Mesendoderm (in vitro differentiated cells): Measurements from ENCODE around the gene PPP2R5E.

Experiments used
- DNase-seq: peaks from one replicate; pipeline ENCODE4 v3.0.0; 2013
- H2AK5ac ChIP-seq: 2 replicates; pipeline ENCODE4 v1.6.1; 2013; ENCODE audit warnings: low read length, inconsistent platforms
- H2BK120ac ChIP-seq: 2 replicates; pipeline ENCODE4 v1.6.1; 2013; ENCODE audit warnings: low read depth, mild to moderate bottlenecking, low read length, moderate library complexity, mixed read lengths
- H2BK15ac ChIP-seq: replicated peaks from 2 replicates; pipeline ENCODE4 v1.6.1; 2013; ENCODE audit warnings: low read depth, mild to moderate bottlenecking, moderate library complexity
- H2BK5ac ChIP-seq: 2 replicates; pipeline ENCODE4 v1.6.1; 2013; ENCODE audit warnings: low read length, inconsistent platforms
- H3K18ac ChIP-seq: 2 replicates; pipeline ENCODE4 v1.6.1; 2013; ENCODE audit warnings: mild to moderate bottlenecking, low read length, mixed read lengths
- H3K23ac ChIP-seq: one replicate; pipeline ENCODE4 v1.6.1; 2013; ENCODE audit warnings: low read length
- H3K27ac ChIP-seq: 2 replicates; pipeline ENCODE4 v1.5.1; 2013; ENCODE audit warnings: low read depth, mild to moderate bottlenecking, inconsistent platforms, low read length, moderate library complexity
- H3K27me3 ChIP-seq: 2 replicates; pipeline ENCODE4 v1.6.1; 2013; ENCODE audit warnings: low read length, control low read depth, mild to moderate bottlenecking, inconsistent platforms; ENCODE audit not compliant: insufficient read depth, poor library complexity
- H3K36me3 ChIP-seq: 2 replicates; pipeline ENCODE4 v1.6.1; 2013; ENCODE audit warnings: low read length, inconsistent platforms; ENCODE audit not compliant: control insufficient read depth, insufficient read depth
- H3K4ac ChIP-seq: one replicate; pipeline ENCODE4 v1.6.1; 2013; ENCODE audit warnings: low read depth, mild to moderate bottlenecking, low read length, moderate library complexity
- H3K4me1 ChIP-seq: 2 replicates; pipeline ENCODE4 v1.6.1; 2013; ENCODE audit warnings: low read depth, low read length, inconsistent platforms; ENCODE audit not compliant: control insufficient read depth
- H3K4me2 ChIP-seq: 2 replicates; pipeline ENCODE4 v1.6.1; 2013; ENCODE audit warnings: low read length
- H3K4me3 ChIP-seq: 2 replicates; pipeline ENCODE4 v1.5.1; 2013; ENCODE audit warnings: mild to moderate bottlenecking, low read length
- H3K56ac ChIP-seq: one replicate; pipeline ENCODE4 v1.6.1; 2013; ENCODE audit warnings: low read length
- H3K79me1 ChIP-seq: 2 replicates; pipeline ENCODE4 v1.6.1; 2013; ENCODE audit warnings: low read length, inconsistent platforms
- H3K79me2 ChIP-seq: 2 replicates; pipeline ENCODE4 v1.6.1; 2013; ENCODE audit warnings: mild to moderate bottlenecking, low read length; ENCODE audit not compliant: control insufficient read depth, insufficient read depth
- H3K9ac ChIP-seq: 2 replicates; pipeline ENCODE4 v1.6.1; 2013; ENCODE audit warnings: low read length, inconsistent platforms
- H4K5ac ChIP-seq: one replicate; pipeline ENCODE4 v1.6.1; 2013; ENCODE audit warnings: low read length
- H4K8ac ChIP-seq: one replicate; pipeline ENCODE4 v1.6.1; 2013; ENCODE audit warnings: low read depth, mild to moderate bottlenecking, control low read depth, low read length, moderate library complexity
- WGBS: extraction: QIAGEN DNeasy Blood & Tissue Kit; methylation state at CpG from one replicate; pipeline ENCODE4 v1.1.7; 2013; ENCODE audit warnings: low lambda C conversion rate, missing lambda C conversion rate; ENCODE audit not compliant: insufficient coverage; ENCODE audit errors: extremely low coverage; 5-methylcytosine and 5-hydroxymethylcytosine counted together

The PPP2R5E gene

GRCh38 chr14:63394841-63395240 is 148.3 kb downstream of the PPP2R5E start:
- Histone ChIP-seq H3K4me2 (no peak overlapping the region), H3K18ac (no peak overlapping the region), H3K23ac (no peak overlapping the region), H3K56ac (no peak overlapping the region), H2BK15ac (no peak overlapping the region), H3K4me1 (no peaks in the 10 kb centered on the region), H3K4ac (no peak overlapping the region), H3K36me3 (no peaks in the 10 kb centered on the region), H2AK5ac (no peak overlapping the region), H2BK120ac (no peak overlapping the region), H3K4me3 (no peak overlapping the region), H3K79me2 (no peaks in the 10 kb centered on the region), H4K5ac (no peak overlapping the region), H3K27ac (no peak overlapping the region), H4K8ac (no peak overlapping the region), H3K79me1 (no peaks in the 10 kb centered on the region), H3K9ac (no peak overlapping the region), H2BK5ac (no peak overlapping the region), H3K27me3 (no peaks in the 10 kb centered on the region)
- no CpG with 5 or more reads among the region's 1 CpG for whole genome bisulfite sequencing
- DNase-seq = no peak

- no CpG with 5 or more reads among the region's 2 CpGs for WGBS
- Histone ChIP-seq H3K4me2 (no peak overlapping the region), H2AK5ac (no peak overlapping the region), H3K36me3 (no peaks in the 10 kb centered on the region), H2BK5ac (no peak overlapping the region), H3K56ac (no peak overlapping the region), H3K18ac (no peak overlapping the region), H3K4me3 (no peak overlapping the region), H3K4ac (no peak overlapping the region), H3K9ac (no peak overlapping the region), H3K23ac (no peak overlapping the region), H3K27me3 (no peaks in the 10 kb centered on the region), H4K5ac (no peak overlapping the region), H3K79me2 (no peaks in the 10 kb centered on the region), H2BK120ac (no peak overlapping the region), H4K8ac (no peak overlapping the region), H3K27ac (no peak overlapping the region), H3K4me1 (no peaks in the 10 kb centered on the region), H3K79me1 (no peaks in the 10 kb centered on the region), H2BK15ac (no peak overlapping the region)
- no peak for DNase-seq
Observed at GRCh38 chr14:63394432-63394831, 148.7 kb downstream of the PPP2R5E start.

GRCh38 chr14:63393012-63393411 is 150.2 kb downstream of the PPP2R5E start:
- H2BK5ac ChIP-seq = no peak overlapping the region
- WGBS = no CpG with 5 or more reads among the region's 2 CpGs

GRCh38 chr14:63392236-63392635 is 150.9 kb downstream of the PPP2R5E start:
- H3K79me1 ChIP-seq = no peaks in the 10 kb centered on the region
- H3K23ac ChIP-seq = no peak overlapping the region
- H3K4me1 ChIP-seq = no peaks in the 10 kb centered on the region
- no CpG with 5 or more reads among the region's 1 CpG for WGBS
- H3K9ac ChIP-seq = no peak overlapping the region
- no peak overlapping the region for H2AK5ac ChIP-seq
- no peak overlapping the region for H4K8ac ChIP-seq
- H3K27ac ChIP-seq = no peak overlapping the region
- H3K27me3 ChIP-seq = no peaks in the 10 kb centered on the region
- no peaks in the 10 kb centered on the region for H3K79me2 ChIP-seq
- H4K5ac ChIP-seq = no peak overlapping the region
- no peak overlapping the region for H2BK120ac ChIP-seq
- H3K18ac ChIP-seq = no peak overlapping the region
- DNase-seq = no peak
- no peak overlapping the region for H3K4ac ChIP-seq
- H2BK5ac ChIP-seq = no peak overlapping the region
- no peak overlapping the region for H3K4me3 ChIP-seq
- no peak overlapping the region for H3K56ac ChIP-seq
- no peak overlapping the region for H3K4me2 ChIP-seq
- H2BK15ac ChIP-seq = no peak overlapping the region
- H3K36me3 ChIP-seq = peaks cover 2% of the 10 kb centered on the region

More at GRCh38 chr14:63393012-63393411, 150.2 kb downstream of the PPP2R5E start:
- no peak overlapping the region for H2BK15ac ChIP-seq
- no peak for DNase-seq
- H3K23ac ChIP-seq = no peak overlapping the region
- no peak overlapping the region for H3K9ac ChIP-seq
- no peak overlapping the region for H3K27ac ChIP-seq
- no peak overlapping the region for H3K4me2 ChIP-seq
- H3K36me3 ChIP-seq = no peaks in the 10 kb centered on the region
- H2BK120ac ChIP-seq = no peak overlapping the region
- H3K18ac ChIP-seq = no peak overlapping the region
- no peaks in the 10 kb centered on the region for H3K79me2 ChIP-seq
- H3K4ac ChIP-seq = no peak overlapping the region
- H3K4me3 ChIP-seq = no peak overlapping the region
- no peaks in the 10 kb centered on the region for H3K4me1 ChIP-seq
- H4K5ac ChIP-seq = no peak overlapping the region
- no peaks in the 10 kb centered on the region for H3K79me1 ChIP-seq
- H3K27me3 ChIP-seq = no peaks in the 10 kb centered on the region
- no peak overlapping the region for H3K56ac ChIP-seq
- H4K8ac ChIP-seq = no peak overlapping the region
- no peak overlapping the region for H2AK5ac ChIP-seq

- Histone ChIP-seq H2BK5ac (no peak overlapping the region), H4K8ac (no peak overlapping the region), H3K79me1 (no peaks in the 10 kb centered on the region), H3K9ac (no peak overlapping the region), H3K18ac (no peak overlapping the region), H3K23ac (no peak overlapping the region), H4K5ac (no peak overlapping the region), H3K4me3 (no peak overlapping the region), H3K27ac (no peak overlapping the region), H2BK15ac (no peak overlapping the region), H3K36me3 (peaks cover 2% of the 10 kb centered on the region), H3K56ac (no peak overlapping the region), H3K4me1 (no peaks in the 10 kb centered on the region), H3K4me2 (no peak overlapping the region), H3K4ac (no peak overlapping the region), H3K79me2 (no peaks in the 10 kb centered on the region), H2BK120ac (no peak overlapping the region), H2AK5ac (no peak overlapping the region), H3K27me3 (no peaks in the 10 kb centered on the region)
- no CpG with 5 or more reads among the region's 8 CpGs for WGBS
- DNase-seq = peak; percentile 71
Observed at GRCh38 chr14:63388766-63389431, 154.3 kb downstream of the PPP2R5E start.

- no CpG with 5 or more reads among the region's 5 CpGs for WGBS
- Histone ChIP-seq H2BK15ac (no peak overlapping the region), H3K36me3 (peaks cover 4% of the 10 kb centered on the region), H3K18ac (no peak overlapping the region), H3K27me3 (no peaks in the 10 kb centered on the region), H4K8ac (no peak overlapping the region), H3K9ac (no peak overlapping the region), H3K27ac (no peak overlapping the region), H3K4me2 (no peak overlapping the region), H3K79me1 (no peaks in the 10 kb centered on the region), H3K4ac (no peak overlapping the region), H2AK5ac (no peak overlapping the region), H3K4me1 (no peaks in the 10 kb centered on the region), H3K4me3 (no peak overlapping the region), H3K56ac (no peak overlapping the region), H3K23ac (no peak overlapping the region), H4K5ac (no peak overlapping the region), H2BK120ac (no peak overlapping the region), H3K79me2 (no peaks in the 10 kb centered on the region), H2BK5ac (no peak overlapping the region)
- DNase-seq = no peak
Observed at GRCh38 chr14:63387711-63388110, 155.5 kb downstream of the PPP2R5E start.
